H1 (cell line): Measurements from ENCODE around the gene GPATCH11. TPM values are rescaled to one million over a fixed set of nuclear protein-coding genes. Genes with fewer than 3 reads are reported as not detected.

Experiments used
- BACH1 ChIP-seq: IDR thresholded peaks from 2 replicates; pipeline ENCODE4 v1.6.1; 2012; ENCODE audit warnings: low read length, improper control_type of control experiment
- SP2 ChIP-seq: IDR thresholded peaks from 2 replicates; pipeline ENCODE4 v1.6.1; 2012; ENCODE audit warnings: mild to moderate bottlenecking, low read length, inconsistent platforms
- TEAD4 ChIP-seq: IDR thresholded peaks from 2 replicates; pipeline ENCODE4 v1.6.1; 2012; ENCODE audit warnings: low read depth, low read length, inconsistent platforms, mixed read lengths
- polyA plus RNA-seq, 7 experiments: library from polyadenylated mRNA; depleted of rRNA in 3 of 7; stranded (reverse) in 5 of 7; unstranded in 2 of 7; fragments of >200 nt in 5 of 7; fragments of 200-250 nt in 2 of 7; gene quantifications; 1 replicate in 5 of 7; 2 replicates in 1 of 7; 4 replicates in 1 of 7; pipeline versions ENCODE4 v1.2.1 to v1.2.3, GENCODE V29; 2011 to 2013; ENCODE audit warnings: missing spikeins in 2 of 7, mixed read lengths in 2 of 7
- total RNA-seq: library from RNA; stranded (reverse); fragmentation: NEBNext Ultra II Directional; extraction: Animal tissue kit (Norgen Biotek cat#: 25700); gene quantifications from 2 replicates; pipeline ENCODE4 v1.2.1, GENCODE V29; 2021

GPATCH11 gene
- total and polyA plus RNA-seq, 2 of the 8 experiments (the other 6 are each of a cell fraction or from before 2014, with no cell fraction given): 0.60 to 3.4 TPM

- TF ChIP-seq SP2 (no peak), TEAD4 (no peak), BACH1 (no peak)
- TF ChIP-seq, all 59 proteins: peak for 0
Measured at GRCh38 chr2:37080266-37080665, 4.1 kb upstream of the GPATCH11 start (continued).
